ENCODE data around the gene FUBP3. TPM values are rescaled to one million over a fixed set of nuclear protein-coding genes. Genes with fewer than 3 reads are reported as not detected.
"Not testable (repeated sequence)": the region's sequence is repeated elsewhere in the genome, so short reads cannot be mapped to it uniquely, and the experiment has no call there.

Gene FUBP3
- total RNA-seq, 4 donors from 2014 or later: 27.5 to 40.7 (median 31.7) TPM

DNA sequence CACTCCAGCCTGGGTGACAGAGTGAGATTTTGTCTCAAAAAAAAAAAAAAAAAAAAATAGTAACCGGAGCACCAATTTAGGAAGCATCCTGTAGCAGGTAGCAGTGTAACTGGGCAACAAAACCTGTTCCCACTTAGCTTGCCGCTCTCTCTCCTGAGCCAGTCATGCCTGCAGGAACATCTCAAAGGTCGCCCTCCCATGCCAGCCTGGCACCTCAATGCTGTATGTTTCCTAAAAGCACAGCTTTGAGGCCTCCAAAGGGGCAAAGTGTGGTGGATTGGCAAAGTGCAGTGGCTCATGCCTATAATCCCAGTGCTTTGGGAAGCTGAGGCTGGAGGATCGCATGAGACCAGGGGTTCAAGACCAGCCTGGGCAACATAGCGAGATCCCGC, 22.3 kb upstream of the FUBP3 start:
- intact Hi-C loops (cut with DNase I; ENCODE audit: low total_unique reads): no loop called here
- no peak overlapping the region for H3K4me3 ChIP-seq (ENCODE audit: low read depth, poor library complexity, severe bottlenecking)
- WGBS, 2 donors: 94 to 96% methylated on average over 6 of the region's 6 CpGs
- no peak for TF ChIP-seq POLR2A (IDR thresholded peaks at IDR 0.05)
- TF ChIP-seq, protein P1, sequence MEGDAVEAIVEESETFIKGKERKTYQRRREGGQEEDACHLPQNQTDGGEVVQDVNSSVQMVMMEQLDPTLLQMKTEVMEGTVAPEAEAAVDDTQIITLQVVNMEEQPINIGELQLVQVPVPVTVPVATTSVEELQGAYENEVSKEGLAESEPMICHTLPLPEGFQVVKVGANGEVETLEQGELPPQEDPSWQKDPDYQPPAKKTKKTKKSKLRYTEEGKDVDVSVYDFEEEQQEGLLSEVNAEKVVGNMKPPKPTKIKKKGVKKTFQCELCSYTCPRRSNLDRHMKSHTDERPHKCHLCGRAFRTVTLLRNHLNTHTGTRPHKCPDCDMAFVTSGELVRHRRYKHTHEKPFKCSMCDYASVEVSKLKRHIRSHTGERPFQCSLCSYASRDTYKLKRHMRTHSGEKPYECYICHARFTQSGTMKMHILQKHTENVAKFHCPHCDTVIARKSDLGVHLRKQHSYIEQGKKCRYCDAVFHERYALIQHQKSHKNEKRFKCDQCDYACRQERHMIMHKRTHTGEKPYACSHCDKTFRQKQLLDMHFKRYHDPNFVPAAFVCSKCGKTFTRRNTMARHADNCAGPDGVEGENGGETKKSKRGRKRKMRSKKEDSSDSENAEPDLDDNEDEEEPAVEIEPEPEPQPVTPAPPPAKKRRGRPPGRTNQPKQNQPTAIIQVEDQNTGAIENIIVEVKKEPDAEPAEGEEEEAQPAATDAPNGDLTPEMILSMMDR (IDR thresholded peaks at IDR 0.05): no peak
- DNase-seq (ENCODE audit: low spot score in 2 of 2): no peak

DNA sequence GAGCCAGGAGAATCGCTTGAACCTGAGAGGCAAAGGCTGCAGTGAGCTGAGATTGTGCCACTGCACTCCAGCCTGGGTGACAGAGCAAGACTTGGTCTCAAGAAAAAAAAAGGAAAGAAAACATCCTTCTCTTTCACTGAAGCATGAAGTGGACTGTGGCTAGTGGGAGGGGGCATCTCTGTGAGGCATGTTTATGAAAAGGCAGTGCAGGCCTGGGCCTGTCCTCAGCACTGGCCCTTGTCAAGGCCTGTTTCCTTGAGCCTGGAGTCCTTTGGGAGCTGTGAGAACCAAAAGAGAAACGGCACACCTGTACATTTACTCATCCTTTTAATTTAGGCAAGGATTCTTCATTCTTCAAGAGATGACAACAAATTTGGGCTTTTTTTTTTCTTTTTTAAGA, 18.3 kb upstream of the FUBP3 start:
- no peak overlapping the region for H3K4me3 ChIP-seq (ENCODE audit: low read depth, poor library complexity, severe bottlenecking)
- DNase-seq (ENCODE audit: low spot score in 2 of 2): no peak
- WGBS, 2 donors: 54 to 63% methylated on average over 2 of the region's 2 CpGs
- intact Hi-C loops (cut with DNase I; ENCODE audit: low total_unique reads): no loop called here
- TF ChIP-seq POLR2A (IDR thresholded peaks at IDR 0.05): no peak
- TF ChIP-seq, protein P1 (IDR thresholded peaks at IDR 0.05): no peak

DNA sequence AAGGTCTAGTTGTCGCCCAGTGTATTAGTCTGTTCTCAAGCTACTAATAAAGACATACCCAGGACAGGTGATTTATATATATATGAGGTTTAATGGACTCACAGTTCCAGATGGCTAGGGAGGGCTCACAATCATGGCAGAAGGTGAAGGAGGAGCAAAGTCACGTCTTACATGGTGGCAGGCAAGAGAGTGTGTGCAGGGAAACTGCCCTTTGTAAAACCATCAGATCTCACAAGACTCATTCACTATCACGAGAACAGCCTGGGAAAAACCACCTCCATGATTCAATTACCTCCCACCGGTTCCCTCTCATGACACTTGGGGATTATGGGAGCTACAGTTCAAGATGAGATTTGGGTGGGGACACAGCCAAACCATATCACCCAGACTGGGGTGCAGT, 16.9 kb upstream of the FUBP3 start:
- WGBS, 2 donors: 84 to 89% methylated on average over 4 of the region's 4 CpGs
- H3K4me3 ChIP-seq (ENCODE audit: low read depth, poor library complexity, severe bottlenecking); intact Hi-C loops (cut with DNase I; ENCODE audit: low total_unique reads); DNase-seq (ENCODE audit: low spot score in 2 of 2): not testable (repeated sequence)

DNA sequence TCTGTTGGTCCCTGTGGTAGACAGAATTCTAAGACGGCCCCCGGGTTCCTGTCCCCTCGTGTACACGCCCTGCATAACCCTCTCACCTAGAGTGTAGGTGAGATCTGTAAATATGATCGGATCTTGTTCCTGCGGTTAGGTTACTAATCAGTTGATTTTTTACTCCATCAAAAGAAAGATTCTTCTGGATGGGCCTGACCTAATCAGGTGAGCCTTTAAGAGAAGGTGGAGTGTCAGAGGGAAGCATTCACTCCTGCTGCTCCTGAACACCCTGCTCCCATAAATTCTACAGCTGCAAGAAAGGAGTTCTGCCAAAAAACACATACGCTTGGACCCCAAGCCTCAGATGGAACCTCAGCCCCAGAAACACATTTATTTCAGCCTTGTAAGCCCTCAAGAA, 15.6 kb upstream of the FUBP3 start:
- no peak overlapping the region for H3K4me3 ChIP-seq (ENCODE audit: low read depth, poor library complexity, severe bottlenecking)
- intact Hi-C loops (cut with DNase I; ENCODE audit: low total_unique reads): no loop called here
- 93% methylated on average over 7 of the region's 7 CpGs for WGBS, 2 donors
- DNase-seq (ENCODE audit: low spot score in 2 of 2): no peak
- TF ChIP-seq, protein P1 (IDR thresholded peaks at IDR 0.05): no peak
- TF ChIP-seq POLR2A (IDR thresholded peaks at IDR 0.05): no peak

DNA sequence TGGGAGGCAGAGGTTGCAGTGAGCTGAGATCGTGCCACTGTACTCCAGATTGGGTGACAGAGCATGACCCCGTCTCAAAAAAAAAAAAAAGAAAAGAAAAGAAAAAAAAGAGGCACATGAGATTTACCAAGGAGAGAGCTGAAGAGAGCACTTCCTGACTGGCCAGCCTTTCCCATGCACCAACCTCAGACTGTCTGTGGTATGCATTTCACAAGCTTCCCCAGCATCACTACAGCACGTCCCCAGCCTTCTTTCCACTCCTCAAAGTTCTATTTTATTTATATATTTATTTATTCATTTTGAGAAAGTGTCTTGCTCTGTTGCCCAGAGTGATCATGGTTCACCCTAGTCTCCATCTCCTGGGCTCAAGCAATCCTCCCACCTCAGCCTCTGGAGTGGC, 13.6 kb upstream of the FUBP3 start:
- 74 to 87% methylated on average over 3 of the region's 3 CpGs for WGBS, 2 donors
- intact Hi-C loops (cut with DNase I; ENCODE audit: low total_unique reads): no loop called here
- H3K4me3 ChIP-seq (ENCODE audit: low read depth, poor library complexity, severe bottlenecking): no peak overlapping the region
- TF ChIP-seq POLR2A (IDR thresholded peaks at IDR 0.05): no peak
- TF ChIP-seq, protein P1 (IDR thresholded peaks at IDR 0.05): no peak
- DNase-seq (ENCODE audit: low spot score in 2 of 2): no peak

DNA sequence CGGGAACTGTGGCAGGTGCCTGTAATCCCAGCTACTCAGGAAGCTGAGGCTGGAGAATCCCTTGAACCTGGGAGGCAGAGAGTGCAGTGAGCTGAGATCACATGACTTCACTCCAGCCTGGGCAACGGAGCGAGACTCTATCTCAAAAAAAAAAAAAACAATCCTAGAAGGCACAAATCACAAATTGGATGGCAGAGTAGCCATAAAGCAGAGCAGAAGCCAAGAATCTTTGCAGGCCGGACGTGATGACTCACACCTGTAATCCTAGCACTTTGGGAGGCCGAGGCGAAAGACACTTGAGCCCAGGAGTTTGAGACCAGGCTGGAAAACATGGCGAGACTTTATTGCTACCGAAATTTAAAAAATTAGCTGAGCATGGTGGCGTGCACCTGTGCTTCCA, 9.2 kb upstream of the FUBP3 start:
- TF ChIP-seq POLR2A (IDR thresholded peaks at IDR 0.05): no peak
- TF ChIP-seq, protein P1 (IDR thresholded peaks at IDR 0.05): no peak
- no peak for DNase-seq (ENCODE audit: low spot score in 2 of 2)
- H3K4me3 ChIP-seq (ENCODE audit: low read depth, poor library complexity, severe bottlenecking): no peak overlapping the region
- 88% methylated on average over 10 of the region's 10 CpGs for WGBS, 2 donors
- intact Hi-C loops (cut with DNase I; ENCODE audit: low total_unique reads): no loop called here
